HL-60 (cell line): ENCODE measurements around the gene ALDH5A1.

Source experiments
- CTCF ChIP-seq: IDR thresholded peaks from one replicate; pipeline ENCODE4 v1.5.1; 2011; ENCODE audit warnings: low read length, control low read depth, inconsistent platforms; ENCODE audit not compliant: insufficient read depth
- GABPA ChIP-seq: IDR thresholded peaks from 2 replicates; pipeline ENCODE4 v1.6.1; 2012; ENCODE audit warnings: low read depth
- REST ChIP-seq: IDR thresholded peaks from 2 replicates; pipeline ENCODE4 v1.6.1; 2012; ENCODE audit warnings: low read depth; ENCODE audit not compliant: insufficient replicate concordance

- TF ChIP-seq REST = no peak
- no peak for TF ChIP-seq CTCF
- TF ChIP-seq GABPA = no peak
Observed at GRCh38 chr6:24537082-24537699, 42.4 kb downstream of the ALDH5A1 start.
